ENCODE measurements around the gene CHST13.

Gene CHST13

GRCh38 chr3:126487151-126487771 lies 36.7 kb upstream of the CHST13 start:
- TF ChIP-seq CTCF (IDR thresholded peaks at IDR 0.05; ENCODE audit: borderline replicate concordance, control extremely low read depth, extremely low read depth, insufficient read depth, missing control alignments): no peak
- in situ Hi-C loops (cut with MboI; ENCODE audit: low sequenced_read_pairs, unreplicated experiment): no loop called here
- no peak for DNase-seq (ENCODE audit: low spot score)

GRCh38 chr3:126488185-126488584 lies 35.8 kb upstream of the CHST13 start:
- in situ Hi-C loops (cut with MboI; ENCODE audit: low sequenced_read_pairs, unreplicated experiment): no loop called here
- no peak for TF ChIP-seq CTCF (IDR thresholded peaks at IDR 0.05; ENCODE audit: borderline replicate concordance, control extremely low read depth, extremely low read depth, insufficient read depth, missing control alignments)
- no peak for DNase-seq (ENCODE audit: low spot score)

GRCh38 chr3:126488886-126489569 lies 34.9 kb upstream of the CHST13 start:
- in situ Hi-C loops (cut with MboI; ENCODE audit: low sequenced_read_pairs, unreplicated experiment): no loop called here
- no peak for DNase-seq (ENCODE audit: low spot score)
- TF ChIP-seq CTCF (IDR thresholded peaks at IDR 0.05; ENCODE audit: borderline replicate concordance, control extremely low read depth, extremely low read depth, insufficient read depth, missing control alignments): no peak

- no peak for TF ChIP-seq CTCF (IDR thresholded peaks at IDR 0.05; ENCODE audit: borderline replicate concordance, control extremely low read depth, extremely low read depth, insufficient read depth, missing control alignments)
- no peak for DNase-seq (ENCODE audit: low spot score)
- in situ Hi-C loops (cut with MboI; ENCODE audit: low sequenced_read_pairs, unreplicated experiment): no loop called here
These were observed 33.3 kb upstream of the CHST13 start for GRCh38 chr3:126490619-126491018.

- TF ChIP-seq CTCF (IDR thresholded peaks at IDR 0.05; ENCODE audit: borderline replicate concordance, control extremely low read depth, extremely low read depth, insufficient read depth, missing control alignments): no peak
- no peak for DNase-seq (ENCODE audit: low spot score)
- in situ Hi-C loops (cut with MboI; ENCODE audit: low sequenced_read_pairs, unreplicated experiment): no loop called here
These were observed 32.5 kb upstream of the CHST13 start for GRCh38 chr3:126491221-126492013.

- TF ChIP-seq CTCF (IDR thresholded peaks at IDR 0.05; ENCODE audit: borderline replicate concordance, control extremely low read depth, extremely low read depth, insufficient read depth, missing control alignments): no peak
- in situ Hi-C loops (cut with MboI; ENCODE audit: low sequenced_read_pairs, unreplicated experiment): no loop called here
- DNase-seq (ENCODE audit: low spot score): no peak
These were observed 30.9 kb upstream of the CHST13 start for GRCh38 chr3:126493051-126493450.
